Measurements from ENCODE around the gene SNAPC3.
"Not testable (repeated sequence)": the region's sequence is repeated elsewhere in the genome, so short reads cannot be mapped to it uniquely, and the experiment has no call there.

DNA sequence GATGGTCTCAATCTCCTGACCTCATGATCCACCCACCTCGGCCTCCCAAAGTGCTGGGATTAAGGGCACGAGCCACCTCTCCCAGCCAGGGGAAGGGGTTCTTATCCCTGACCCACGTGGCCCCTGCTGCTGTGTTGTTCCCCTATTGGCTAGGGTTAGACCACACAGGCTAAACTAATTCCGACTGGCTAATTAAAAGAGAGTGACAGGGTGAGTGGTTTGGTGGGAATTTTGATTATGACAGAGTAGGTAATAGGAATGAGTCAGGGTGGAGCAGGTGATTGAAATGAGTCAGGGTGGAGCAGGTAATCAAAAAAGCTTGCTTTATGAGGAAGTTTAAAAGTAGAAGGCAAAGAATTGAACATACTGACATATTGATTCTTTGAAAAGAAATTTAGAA, 43.4 kb upstream of the SNAPC3 start:
- TF ChIP-seq BHLHE40 (IDR thresholded peaks at IDR 0.05; ENCODE audit: borderline replicate concordance); NFRKB (IDR thresholded peaks at IDR 0.05); SP1 (IDR thresholded peaks at IDR 0.05); FOXM1 (IDR thresholded peaks at IDR 0.05; ENCODE audit: borderline replicate concordance); CTBP1 (IDR thresholded peaks at IDR 0.05; ENCODE audit: borderline replicate concordance); SUZ12 (IDR thresholded peaks at IDR 0.05); FOXA1 (IDR thresholded peaks at IDR 0.05): not testable (repeated sequence)
- TF ChIP-seq, protein P1, sequence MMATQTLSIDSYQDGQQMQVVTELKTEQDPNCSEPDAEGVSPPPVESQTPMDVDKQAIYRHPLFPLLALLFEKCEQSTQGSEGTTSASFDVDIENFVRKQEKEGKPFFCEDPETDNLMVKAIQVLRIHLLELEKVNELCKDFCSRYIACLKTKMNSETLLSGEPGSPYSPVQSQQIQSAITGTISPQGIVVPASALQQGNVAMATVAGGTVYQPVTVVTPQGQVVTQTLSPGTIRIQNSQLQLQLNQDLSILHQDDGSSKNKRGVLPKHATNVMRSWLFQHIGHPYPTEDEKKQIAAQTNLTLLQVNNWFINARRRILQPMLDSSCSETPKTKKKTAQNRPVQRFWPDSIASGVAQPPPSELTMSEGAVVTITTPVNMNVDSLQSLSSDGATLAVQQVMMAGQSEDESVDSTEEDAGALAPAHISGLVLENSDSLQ (IDR thresholded peaks at IDR 0.05), result not testable (repeated sequence)
